ENCODE measurements around the gene CADM1. TPM values are rescaled to one million over a fixed set of nuclear protein-coding genes. Genes with fewer than 3 reads are reported as not detected.

The CADM1 gene
- 10 to 100 TPM in 5 of 7 donors, 1 to 10 TPM in 2; 9.5 to 18.8 (median 12.0) TPM for total RNA-seq
- 1 to 10 TPM; 1.4 to 3.4 (median 2.1) TPM for polyA plus RNA-seq
- long read RNA-seq, donor 1, partial matches to known transcripts = 14 of 18 reads
- long read RNA-seq, donor 1, other reads (novel, unspliced or antisense) = 0 of 18 reads
- long read RNA-seq, donor 2, partial matches to known transcripts = 7 of 10 reads
- long read RNA-seq, donor 2, other reads (novel, unspliced or antisense) = 0 of 10 reads

- Histone ChIP-seq H3K9me3 (no peaks in the 10 kb centered on the region), H3K27me3 (replicated peaks in 1 of 7) (peaks cover 0 to 89% (median 48%) of the 10 kb centered on the region in 7 donors), H3K4me1 (peaks cover 0 to 45% (median 22%) of the 10 kb centered on the region in 6 donors), H3K36me3 (no peaks in the 10 kb centered on the region), H3K4me3 (peak within 1 kb of the TSS; percentile 47 to 70 (median 52)), H3K27ac (peak within 1 kb of the TSS; percentile 13 to 77 (median 58))
- TF ChIP-seq POLR2AphosphoS5 (IDR thresholded peaks at IDR 0.05) (peak; percentile 86 to 95 (median 92)), POLR2A (IDR thresholded peaks at IDR 0.05) (peak in 1 of 3 donors; percentile 35), CTCF (IDR thresholded peaks at IDR 0.05 in 8 of 11, conservative IDR thresholded peaks at IDR 0.05 in 3 of 11) (peak; percentile 7 to 84 (median 76))
- peak; percentile 92 for DNase-seq
- intact Hi-C loops (cut with DNase I; ENCODE audit: low total_unique reads) = loop anchor here (10.0 kb wide), 1 partner anchor 170 kb away; no protein-coding TSS in a partner anchor
- WGBS, 5 donors = 2 to 4% (median 2%) methylated on average over 43 to 76 of the region's 76 CpGs
These were observed at the start of gene CADM1 for GRCh38 chr11:115504276-115505158. TSS of gene CADM1 (minus strand) at chr11:115504415.

- TF ChIP-seq POLR2A (IDR thresholded peaks at IDR 0.05) (no peak), POLR2AphosphoS5 (IDR thresholded peaks at IDR 0.05) (no peak), CTCF (IDR thresholded peaks at IDR 0.05 in 8 of 11, conservative IDR thresholded peaks at IDR 0.05 in 3 of 11) (no peak)
- WGBS, 5 donors = 84 to 92% (median 86%) methylated on average over 15 of the region's 15 CpGs
- no peaks in the 10 kb centered on the region for H3K4me1 ChIP-seq
These were observed 48.7 kb upstream of the CADM1 start for GRCh38 chr11:115552773-115553438.

GRCh38 chr11:115552151-115552772 lies 48.0 kb upstream of the CADM1 start:
- no peak for TF ChIP-seq POLR2A (IDR thresholded peaks at IDR 0.05)
- TF ChIP-seq CTCF (IDR thresholded peaks at IDR 0.05 in 8 of 11, conservative IDR thresholded peaks at IDR 0.05 in 3 of 11) = no peak
- TF ChIP-seq POLR2AphosphoS5 (IDR thresholded peaks at IDR 0.05) = no peak
- 84 to 95% (median 90%) methylated on average over 7 of the region's 7 CpGs for WGBS, 5 donors
- Histone ChIP-seq H3K9me3 (no peaks in the 10 kb centered on the region), H3K27me3 (replicated peaks in 1 of 7) (peaks cover 0 to 6% (median 0%) of the 10 kb centered on the region in 7 donors), H3K36me3 (no peaks in the 10 kb centered on the region), H3K4me1 (no peaks in the 10 kb centered on the region), H3K27ac (no peak overlapping the region), H3K4me3 (no peak overlapping the region)
- intact Hi-C loops (cut with DNase I; ENCODE audit: low total_unique reads) = no loop called here
- DNase-seq = no peak

More at GRCh38 chr11:115552773-115553438, 48.7 kb upstream of the CADM1 start:
- no peaks in the 10 kb centered on the region for H3K9me3 ChIP-seq
- H3K27ac ChIP-seq = no peak overlapping the region
- H3K4me3 ChIP-seq = no peak overlapping the region
- peaks cover 0 to 6% (median 0%) of the 10 kb centered on the region in 7 donors for H3K27me3 ChIP-seq (replicated peaks in 1 of 7)
- no peak for DNase-seq
- H3K36me3 ChIP-seq = no peaks in the 10 kb centered on the region
- intact Hi-C loops (cut with DNase I; ENCODE audit: low total_unique reads) = no loop called here
